GM03348 (cell line): ENCODE measurements around the gene GP1BB.
"Not testable (repeated sequence)": the region's sequence is repeated elsewhere in the genome, so short reads cannot be mapped to it uniquely, and the experiment has no call there.

Experiments used
- DNase-seq: peaks from one replicate; pipeline ENCODE4 v3.0.0; 2012; ENCODE audit warnings: low spot score

GP1BB gene

DNA sequence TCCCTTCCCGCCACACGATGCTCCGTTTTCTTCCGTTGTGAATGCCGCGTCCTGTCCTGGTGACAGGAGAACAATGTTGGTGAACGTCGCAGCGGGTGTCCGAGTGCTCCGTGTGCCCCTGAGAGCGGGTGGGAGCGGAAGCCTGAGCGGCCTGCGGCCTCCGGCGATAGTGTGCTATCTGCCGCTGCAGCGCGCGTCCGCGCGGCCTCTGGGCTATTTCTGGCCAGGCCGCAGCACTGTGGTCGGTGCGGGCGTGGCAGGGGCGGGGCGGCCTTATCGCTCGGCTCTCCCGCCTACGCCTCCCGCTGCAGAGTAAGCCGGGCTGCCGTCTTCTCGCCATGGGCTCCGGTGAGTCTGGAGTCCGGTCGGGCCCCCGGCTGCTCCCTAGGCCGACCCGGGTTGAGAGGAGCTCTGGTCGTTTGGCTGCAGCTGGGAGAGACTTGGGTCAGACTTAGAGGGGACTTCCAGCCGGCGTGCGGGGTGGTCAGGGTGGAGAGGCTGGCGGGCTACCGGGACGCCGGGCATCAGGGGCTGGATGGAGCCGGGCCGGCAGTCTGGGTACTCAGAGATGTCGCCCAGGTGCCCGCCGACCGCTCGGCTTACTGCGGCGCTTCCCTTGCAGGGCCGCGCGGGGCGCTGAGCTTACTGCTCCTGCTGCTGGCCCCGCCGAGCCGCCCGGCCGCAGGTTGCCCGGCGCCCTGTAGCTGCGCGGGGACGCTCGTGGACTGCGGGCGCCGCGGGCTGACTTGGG, at the start of gene GP1BB:
Gene GP1BB (plus strand): TSS at position 308 of the 751 bp plus-strand sequence. CDS start 31 bp downstream, at position 339.
- DNase-seq, result no peak

DNA sequence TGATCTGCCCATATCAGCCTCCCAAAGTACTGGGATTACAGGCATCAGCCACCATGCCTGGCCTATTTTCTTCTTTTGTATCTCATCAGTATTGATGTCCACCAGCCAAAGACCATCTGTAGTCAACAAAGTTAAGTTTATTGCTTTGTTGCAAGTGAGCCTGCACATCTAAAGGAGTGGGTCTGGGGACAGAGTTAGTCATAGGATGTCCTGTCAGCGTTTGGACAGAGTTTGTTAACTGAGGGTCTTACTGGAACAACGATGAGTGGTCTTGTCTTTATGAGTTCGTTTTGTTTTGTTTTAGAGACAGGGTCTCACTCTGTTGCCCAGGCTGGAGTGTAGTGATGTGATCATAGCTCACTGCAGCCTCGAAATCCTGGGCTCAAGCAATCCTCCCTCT, 49.7 kb upstream of the GP1BB start:
- no peak for DNase-seq

DNA sequence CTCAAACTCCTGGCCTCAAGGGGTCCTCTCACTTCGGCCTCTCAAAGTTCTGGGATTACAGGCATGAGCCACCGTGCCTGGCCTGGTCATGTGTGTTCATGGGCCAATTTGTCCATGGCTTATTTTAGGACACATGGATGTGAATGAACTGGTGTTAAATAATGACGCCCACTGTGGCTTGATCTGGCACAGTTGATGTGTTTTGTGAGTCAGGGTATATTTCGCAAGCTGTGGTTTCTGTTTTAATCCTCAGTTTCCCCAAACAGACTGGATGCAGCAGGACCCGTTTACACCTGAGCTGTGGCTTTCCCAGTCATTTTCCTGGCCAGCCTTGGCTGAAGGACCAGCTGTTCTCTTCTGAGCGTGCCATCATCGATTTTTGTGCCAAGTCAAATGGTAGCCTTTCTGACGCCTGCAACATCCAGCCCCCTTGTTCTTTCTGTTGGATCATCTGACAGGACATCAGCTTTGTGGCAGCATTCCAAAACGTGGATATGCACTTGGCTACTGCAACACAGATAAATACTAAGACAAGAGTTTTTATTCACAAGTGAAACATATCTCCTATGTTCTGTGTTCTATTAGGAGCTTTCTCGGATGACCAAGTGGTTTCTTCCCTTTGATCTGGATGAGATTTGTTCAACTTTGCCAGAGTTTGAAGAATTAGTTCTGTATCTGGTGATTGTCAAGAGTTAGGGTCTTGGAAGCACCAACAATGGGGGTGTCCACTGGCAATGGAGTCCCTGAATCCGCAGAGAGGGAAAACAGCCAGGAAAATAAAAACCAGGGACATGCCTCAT, 49.0 kb upstream of the GP1BB start:
- DNase-seq, result no peak

DNA sequence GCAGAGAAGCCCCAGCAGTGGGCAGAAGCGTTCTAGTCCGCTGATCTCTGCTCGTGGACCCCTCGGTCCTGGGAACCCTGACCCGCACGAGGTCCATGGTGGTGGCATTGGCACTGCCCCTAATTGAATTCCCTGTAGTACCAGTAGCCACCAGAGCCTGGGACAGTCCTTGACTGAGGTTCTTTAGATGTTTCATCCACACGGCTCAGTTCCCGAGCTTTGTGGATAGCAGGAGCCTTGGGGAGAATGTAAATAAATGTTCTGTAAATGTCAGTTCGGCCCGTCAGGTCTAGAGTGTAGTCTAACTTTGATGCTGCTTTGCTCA, 48.4 kb upstream of the GP1BB start:
- DNase-seq, result no peak

DNA sequence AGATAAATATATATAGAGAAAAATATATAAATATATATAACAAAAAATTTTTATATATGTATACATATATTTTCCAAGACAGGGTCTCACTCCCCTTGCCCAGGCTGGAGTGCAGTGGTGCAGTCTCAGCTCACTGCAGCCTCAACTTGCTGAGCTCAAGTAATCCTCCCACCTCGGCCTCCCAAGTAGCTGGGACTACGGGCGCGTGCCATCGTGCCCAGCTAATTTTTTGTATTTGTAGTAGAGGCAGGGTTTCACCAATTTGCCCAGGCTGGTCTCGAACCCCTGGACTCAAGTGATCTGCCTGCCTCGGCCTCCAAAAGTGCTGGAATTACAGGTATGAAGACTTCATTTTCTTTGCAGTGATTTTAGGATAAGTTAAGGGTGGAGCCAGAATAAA, 47.9 kb upstream of the GP1BB start:
- DNase-seq, result no peak

DNA sequence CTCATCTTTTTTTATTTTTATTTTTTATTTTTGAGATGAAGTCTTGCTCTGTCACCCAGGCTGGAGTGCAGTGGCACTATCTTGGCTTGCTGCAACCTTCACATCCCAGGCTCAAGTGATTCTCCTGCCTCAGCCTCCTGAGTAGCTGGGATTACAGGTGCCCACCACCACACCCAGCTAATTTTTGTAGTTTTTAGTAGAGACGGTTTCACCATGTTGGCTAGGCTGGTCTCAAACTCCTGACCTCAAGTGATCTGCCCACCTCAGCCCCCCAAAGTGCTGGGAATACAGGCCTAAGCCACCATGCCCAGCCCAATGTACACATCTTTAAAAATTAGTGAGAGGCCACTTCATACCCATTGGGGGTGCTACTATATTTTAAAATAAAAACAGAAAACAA, 46.9 kb upstream of the GP1BB start:
- not testable (repeated sequence) for DNase-seq

DNA sequence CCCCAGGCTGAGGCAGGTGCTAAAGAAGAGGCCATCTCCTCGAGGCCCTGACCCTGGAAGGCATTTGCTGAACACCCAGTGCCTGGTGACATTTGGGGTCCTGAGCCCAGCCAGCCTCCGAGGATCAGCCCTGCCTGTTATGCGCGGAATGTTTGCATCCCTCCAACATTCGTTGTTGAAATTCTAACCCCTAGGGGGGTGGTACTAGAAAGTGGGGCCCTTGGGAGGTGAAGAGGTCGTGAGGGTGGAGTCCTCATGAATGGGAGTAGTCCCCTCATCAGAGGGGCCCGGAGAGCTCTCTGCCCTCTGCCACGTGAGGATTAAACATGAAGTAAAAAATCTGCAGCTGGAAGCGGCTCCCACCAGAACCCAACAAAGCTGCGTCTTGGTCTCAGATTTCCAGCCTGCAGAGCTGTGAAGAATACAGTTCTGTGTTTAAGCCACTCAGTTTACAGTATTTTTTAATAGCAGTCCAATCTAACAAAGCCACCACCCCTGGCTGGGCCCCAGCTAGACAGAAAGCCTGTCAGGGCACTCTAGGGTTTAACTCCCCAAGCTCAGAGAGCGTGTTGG, 44.3 kb upstream of the GP1BB start:
- no peak for DNase-seq

DNA sequence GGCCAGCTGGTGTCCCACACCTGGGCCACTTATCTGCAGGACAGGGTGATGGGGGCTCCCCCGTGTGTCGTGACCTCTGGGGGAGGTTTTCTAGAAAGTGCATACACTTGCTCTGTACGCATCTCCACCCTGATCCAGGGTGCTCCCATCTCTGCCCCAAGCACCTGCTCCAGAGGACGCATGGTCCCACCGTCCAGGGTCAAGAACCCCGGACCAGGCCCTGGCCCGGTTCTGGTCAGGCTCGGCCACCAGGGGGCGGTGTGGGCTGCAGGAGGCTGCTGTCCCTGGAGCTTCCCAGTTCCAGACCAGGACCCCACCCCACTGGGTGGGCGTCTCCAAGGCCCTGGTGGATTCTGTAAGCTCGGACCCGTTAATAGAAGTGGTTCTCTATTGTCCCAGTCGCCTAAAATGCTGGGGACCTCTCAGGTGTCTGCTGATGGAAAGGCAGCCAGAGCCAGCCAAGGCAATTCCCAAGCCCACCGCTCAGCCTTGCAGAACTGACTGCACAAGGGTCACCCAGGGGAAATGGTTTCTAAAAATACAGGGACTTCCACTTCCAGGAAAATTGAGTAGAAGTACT, 43.7 kb upstream of the GP1BB start:
- DNase-seq, result peak; percentile 77

DNA sequence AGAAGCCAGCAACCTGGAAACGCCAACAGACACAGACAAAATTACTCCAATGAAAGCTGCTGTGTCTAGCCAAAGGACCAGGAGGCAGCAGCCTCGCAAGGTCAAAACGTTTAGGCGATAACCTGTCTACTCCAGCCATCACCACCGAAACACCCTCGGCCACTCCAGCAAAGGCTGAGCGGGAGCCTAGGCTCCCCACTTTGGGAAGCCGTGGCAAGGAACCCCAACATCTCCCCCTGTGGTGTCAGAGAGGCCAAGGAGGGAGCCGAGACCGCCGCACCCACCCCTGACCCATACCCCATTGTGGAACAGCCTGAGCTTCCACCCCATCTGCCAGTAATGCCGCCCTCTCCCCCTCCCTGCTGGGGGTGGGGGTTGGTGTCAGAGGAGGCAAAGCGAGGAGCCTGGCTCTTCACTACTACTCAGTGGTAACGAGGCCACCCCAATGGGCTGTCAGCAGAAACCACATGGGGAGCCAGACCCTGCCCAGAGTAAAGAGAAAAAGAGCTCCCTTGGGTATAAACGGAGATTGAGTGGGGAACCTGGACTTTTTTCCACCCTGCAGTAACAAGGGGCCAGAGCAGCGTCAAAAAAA, 43.0 kb upstream of the GP1BB start:
- DNase-seq, result no peak

DNA sequence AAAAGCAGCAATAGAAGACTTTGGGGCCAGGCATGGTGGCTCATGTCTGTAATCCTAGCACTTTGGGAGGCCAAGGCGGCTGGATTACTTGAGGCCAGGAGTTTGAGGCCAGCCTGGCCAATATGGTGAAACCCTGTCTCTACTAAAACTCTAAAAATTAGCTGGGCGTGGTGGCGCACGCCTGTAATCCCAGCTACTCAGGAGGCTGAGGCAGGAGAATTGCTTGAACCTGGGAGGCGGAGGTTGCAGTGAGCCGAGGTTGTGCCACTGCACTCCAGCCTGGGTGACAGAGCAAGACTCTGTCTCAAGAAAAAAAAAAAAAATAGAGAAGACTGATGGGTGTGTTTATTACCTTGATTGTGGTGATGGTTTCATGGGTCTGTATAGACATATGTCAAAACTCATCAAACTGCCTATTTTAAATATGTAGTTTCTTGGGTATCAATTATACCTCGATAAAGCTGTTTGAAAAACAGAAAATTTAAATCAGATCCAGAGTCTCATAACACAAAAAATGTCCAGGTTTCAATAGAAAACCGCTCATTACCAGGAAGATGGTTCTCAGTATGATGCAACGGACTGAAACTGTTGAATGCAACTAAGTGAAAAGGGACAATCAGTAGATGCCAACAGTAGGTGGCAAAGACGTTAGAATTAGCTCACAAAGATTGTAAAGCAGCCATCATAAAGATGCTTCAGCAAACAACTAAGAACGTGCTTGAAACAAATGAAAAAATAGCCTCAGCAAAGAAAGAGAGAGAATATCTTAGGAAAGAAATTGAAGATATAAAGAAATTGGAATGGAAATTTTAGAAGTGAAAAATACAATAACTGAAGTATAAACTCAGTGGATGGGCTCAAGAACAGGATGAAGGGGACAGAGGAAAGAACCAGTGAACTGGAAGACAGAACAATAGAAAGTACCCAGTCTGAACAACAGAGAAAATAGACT, 42.2 kb upstream of the GP1BB start:
- DNase-seq, result no peak

DNA sequence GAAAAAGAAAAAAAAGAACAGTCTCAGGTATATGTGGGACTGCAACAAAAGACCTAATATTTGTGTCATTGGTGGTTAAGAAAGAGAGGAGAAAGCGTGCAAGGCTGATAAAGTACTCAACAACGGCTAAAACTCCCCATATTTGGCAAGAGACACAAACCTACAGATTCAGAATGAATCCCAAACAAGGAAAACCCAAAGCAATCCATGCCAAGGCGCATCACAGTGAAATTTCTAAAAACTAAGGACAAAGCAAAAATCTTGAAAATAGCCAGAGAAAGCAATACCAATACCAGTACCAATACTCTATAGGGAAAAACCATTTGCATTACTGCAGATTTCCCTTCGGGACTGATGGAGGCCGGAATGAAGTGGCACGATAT, 41.5 kb upstream of the GP1BB start:
- no peak for DNase-seq

DNA sequence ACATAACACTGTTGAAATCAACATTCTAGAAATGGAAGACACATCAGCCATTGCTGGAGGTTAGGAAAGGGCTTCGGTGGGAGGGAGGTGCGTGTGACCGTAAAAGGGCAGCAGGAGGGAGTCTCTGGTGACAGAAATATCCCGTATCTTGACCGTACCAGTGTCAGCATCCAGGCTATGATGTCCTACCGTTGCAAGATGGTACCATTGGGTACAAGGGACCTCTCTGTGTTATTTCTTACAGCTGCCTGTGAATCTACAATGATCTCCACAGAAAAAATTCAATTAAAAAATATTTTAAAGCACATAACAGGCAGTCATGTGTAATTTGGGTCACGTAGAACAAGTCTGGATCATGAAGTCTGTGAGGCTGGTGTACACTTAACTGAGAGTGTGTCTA, 36.4 kb upstream of the GP1BB start:
- DNase-seq, result no peak

DNA sequence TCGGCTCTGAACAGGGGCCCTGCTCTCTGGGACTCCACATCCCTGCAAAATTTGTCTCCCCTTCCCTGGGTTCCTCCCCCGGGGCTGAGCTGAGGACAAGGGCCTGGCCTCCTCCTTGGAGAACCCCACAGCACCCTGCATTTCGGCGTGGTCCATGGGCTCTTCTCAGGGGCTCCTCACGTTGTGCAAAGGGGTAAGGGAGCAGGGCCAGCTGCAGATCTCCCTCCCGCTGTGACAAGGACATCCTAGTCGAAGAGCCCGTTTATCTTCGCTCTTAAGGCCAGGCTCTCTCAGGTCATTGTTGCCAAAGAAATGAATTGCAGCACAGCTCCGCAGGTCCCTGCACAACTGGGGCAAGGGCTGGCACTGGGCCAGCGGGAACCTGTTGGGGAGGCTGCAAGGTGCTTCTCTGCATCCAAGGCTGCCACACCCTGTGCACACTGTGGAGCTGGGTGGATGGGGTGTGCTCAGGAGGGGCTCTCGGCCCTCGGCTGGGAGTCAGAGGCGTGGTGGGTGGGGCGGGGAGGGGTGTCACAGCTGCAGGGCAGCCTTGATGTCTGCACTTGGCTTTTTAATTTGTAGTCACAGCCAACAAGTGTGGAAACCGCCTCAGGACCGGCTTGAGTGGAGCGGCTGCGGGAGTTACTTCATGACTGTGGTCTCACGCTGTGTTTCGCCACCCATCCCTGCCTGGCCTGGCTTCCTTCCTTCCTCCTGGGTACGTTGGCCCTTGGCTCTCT, 35.6 kb upstream of the GP1BB start:
- DNase-seq, result no peak

DNA sequence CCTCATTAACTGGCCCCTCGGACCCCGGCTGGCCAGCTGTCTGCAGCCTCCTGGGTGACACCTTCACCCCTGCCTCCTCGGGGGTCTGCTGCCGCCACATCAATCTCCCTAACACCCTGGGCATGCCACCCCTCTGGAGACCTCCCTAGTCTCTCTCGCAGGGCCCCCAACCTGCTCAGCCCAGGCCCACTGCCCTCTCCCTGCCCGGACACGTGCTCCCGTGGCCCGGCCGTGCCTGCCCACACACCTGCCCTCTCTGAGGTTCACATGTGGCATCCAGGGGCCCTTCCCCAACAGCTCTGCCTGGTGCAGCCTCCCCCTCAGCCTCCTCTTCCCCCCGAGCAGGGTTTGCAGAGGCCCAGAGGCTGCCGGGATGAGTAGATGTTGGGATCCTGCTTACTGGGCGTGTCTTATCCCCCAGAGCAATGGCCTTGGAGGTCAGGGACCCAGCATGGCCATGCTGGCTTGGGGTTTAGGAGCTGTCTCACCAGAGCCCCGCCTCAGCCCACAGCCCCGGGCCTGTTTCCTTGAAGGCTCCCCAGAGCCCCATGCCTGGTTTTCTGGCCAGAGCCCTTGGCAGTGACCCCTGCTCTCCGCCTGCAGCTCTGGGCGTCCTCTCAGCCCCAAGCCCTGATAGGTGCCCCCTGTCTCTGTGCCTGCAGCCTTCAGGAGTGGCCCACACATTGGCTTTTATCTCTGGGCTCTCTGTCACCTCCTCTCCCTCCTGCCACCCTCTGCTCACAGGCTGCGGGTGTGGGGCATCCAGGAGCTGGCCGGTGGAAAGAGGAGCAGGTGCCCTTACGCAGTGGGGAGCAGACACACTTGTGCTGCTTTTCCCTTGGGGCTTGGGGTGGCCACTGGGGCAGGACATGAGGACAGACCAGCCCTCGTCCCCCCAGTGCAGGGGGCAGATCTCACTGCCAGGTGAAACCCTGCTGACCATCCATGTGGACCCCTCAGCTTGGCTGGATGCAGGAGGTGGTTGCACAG, 34.7 kb upstream of the GP1BB start:
- no peak for DNase-seq

DNA sequence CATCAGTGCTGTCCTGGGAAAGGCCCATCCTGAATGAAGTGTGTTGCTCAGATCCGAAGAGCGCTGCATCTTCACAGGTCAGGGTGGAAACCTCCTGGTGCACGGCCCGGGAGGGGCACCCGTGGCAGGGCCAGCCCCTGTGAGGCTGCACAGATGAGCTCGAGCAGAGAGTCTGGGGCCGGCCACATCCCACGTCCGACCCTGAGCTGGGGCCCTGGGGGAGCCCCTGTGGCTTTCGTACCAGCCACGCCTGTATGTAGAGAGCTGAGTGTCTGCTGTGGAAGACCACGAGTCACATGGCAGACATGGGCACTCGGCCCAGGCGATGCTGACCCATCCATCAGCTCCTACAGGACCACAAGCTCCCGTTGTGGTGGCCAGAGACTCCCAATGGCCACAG, 33.9 kb upstream of the GP1BB start:
- no peak for DNase-seq

DNA sequence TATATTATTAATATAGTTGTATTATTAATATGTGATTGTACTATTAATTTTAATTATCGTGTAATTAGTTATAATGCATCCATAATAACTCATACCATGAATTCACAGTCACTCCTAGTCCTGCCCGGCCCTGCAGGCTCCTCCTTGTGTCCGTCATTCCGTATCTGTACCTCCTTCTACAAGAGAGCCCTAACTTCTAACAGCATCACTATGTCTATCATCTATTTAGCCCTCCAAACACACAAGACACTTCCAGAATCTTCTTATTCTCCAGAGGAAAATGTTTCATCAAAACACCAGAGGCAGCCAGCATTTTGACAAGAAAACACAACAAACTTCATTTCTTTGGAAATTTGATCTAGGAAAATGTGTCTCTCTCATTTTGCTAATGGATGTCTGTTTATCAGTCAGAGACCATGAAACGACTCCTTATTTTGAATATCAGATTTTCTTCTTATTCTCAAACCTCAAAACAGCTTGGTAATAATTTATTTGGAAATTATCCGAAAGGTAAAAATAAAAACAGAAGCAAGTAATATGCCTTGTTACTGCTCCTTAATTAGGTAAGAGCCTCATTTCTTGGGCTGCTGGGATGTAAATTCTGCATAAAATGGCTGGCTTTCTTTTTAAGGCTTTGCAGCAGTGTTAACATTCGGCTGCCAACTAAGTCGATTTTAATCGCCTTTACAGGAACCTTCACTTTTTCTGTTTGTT, 32.2 kb upstream of the GP1BB start:
- DNase-seq, result no peak

DNA sequence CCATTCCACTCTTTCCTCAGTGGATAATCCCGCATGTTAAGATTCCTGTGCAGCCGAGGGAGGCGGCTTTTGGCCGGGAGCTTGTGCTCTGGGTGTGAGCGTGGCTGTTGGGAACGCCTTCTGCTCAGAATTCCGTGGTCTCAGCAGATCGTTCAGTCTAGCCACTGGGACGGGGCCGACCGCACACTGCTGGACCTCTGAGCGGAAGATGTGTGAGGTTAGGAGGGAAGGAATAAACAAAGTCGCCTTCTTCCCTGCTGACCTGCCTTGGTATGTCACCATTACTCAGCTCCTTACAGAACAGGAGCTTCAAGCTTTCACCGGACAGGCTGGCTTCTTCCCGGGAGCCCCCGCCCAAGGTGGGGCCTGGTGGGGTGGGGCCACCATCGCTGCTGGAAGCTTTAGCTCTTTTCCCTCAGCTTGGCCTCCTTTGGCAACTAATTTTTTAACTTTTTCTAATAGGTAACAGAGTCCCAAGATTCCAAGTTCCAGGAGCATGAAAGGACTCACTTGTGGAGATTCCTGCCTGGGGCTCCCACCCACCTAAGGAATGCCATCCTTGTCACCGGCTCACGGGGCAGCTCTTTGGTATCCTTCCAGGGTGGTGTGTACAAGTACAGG, 31.5 kb upstream of the GP1BB start:
- peak; percentile 77 for DNase-seq

DNA sequence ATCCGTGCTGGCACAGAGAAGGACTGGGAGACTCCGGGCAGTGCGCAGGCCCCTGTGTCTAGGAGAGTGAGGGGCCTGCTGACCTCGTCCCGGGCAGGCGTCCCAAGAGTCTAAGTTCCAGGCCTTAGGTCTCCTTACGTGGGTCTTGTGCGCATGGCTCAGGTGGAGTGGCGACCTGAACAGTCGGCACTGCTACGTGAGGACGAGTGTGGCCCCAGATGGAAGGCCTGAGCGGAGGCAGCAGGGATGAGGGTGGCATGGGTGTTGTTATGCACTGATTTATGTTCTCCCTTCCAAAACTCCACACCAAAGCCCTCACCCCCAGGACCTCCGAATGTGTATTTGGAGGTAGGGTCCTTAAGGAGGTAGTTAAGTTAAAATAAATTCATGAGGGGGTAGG, 29.8 kb upstream of the GP1BB start:
- no peak for DNase-seq
